Measurements from ENCODE around the gene MPHOSPH9.
"Not testable (repeated sequence)": the region's sequence is repeated elsewhere in the genome, so short reads cannot be mapped to it uniquely, and the experiment has no call there.

DNA sequence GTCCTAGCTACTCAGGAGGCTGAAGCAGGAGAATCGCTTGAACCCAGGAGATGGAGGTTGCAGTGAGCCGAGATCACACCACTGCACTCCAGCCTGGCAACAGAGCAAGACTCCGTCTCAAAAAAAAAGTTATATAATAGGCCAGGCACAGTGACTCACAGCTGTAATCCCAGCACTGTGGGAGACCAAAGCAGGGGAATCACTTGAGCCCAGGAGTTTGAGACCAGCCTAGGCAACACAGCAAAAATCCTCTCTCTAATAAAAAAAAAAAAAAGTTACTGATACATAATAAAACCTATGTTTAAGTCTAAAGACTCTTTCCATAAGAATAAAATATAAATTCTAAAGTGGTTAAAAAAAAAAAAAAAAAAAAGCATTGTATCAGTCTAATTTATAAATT lies 26.1 kb downstream of the MPHOSPH9 start:
- not testable (repeated sequence) for TF ChIP-seq POLR2A, EP300 (IDR thresholded peaks at IDR 0.05)
- TF ChIP-seq, protein P1, sequence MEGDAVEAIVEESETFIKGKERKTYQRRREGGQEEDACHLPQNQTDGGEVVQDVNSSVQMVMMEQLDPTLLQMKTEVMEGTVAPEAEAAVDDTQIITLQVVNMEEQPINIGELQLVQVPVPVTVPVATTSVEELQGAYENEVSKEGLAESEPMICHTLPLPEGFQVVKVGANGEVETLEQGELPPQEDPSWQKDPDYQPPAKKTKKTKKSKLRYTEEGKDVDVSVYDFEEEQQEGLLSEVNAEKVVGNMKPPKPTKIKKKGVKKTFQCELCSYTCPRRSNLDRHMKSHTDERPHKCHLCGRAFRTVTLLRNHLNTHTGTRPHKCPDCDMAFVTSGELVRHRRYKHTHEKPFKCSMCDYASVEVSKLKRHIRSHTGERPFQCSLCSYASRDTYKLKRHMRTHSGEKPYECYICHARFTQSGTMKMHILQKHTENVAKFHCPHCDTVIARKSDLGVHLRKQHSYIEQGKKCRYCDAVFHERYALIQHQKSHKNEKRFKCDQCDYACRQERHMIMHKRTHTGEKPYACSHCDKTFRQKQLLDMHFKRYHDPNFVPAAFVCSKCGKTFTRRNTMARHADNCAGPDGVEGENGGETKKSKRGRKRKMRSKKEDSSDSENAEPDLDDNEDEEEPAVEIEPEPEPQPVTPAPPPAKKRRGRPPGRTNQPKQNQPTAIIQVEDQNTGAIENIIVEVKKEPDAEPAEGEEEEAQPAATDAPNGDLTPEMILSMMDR (IDR thresholded peaks at IDR 0.05), result not testable (repeated sequence)
